ENCODE data around the gene ZMYND11. TPM values are rescaled to one million over a fixed set of nuclear protein-coding genes. Genes with fewer than 3 reads are reported as not detected.
A peak's percentile ranks its signal among the peaks of the same experiment; 100 is the strongest.

The ZMYND11 gene
- total and polyA plus RNA-seq, 2 donors (not counting 1 experiment from before 2014, with no cell fraction given), result 17.3 to 50.1 TPM

- Histone ChIP-seq H3K79me2 (ENCODE audit: control insufficient read depth, insufficient read depth, low read length) (no peaks in the 10 kb centered on the region), H3K4me3 (ENCODE audit: control extremely low read depth in 1 of 5, extremely low read depth in 1 of 5, insufficient read depth in 1 of 5, low read depth in 2 of 5, low read length in 4 of 5) (no peak overlapping the region), H3K27ac (ENCODE audit: low read length in 2 of 2) (no peak overlapping the region), H3K9ac (ENCODE audit: low read length) (no peak overlapping the region), H2AFZ (ENCODE audit: insufficient read depth, low read depth, low read length, poor library complexity, severe bottlenecking) (no peak overlapping the region), H3K27me3 (replicated peaks in 1 of 4; ENCODE audit: control extremely low read depth in 1 of 4, control insufficient read depth in 3 of 4, insufficient read depth in 4 of 4, low read length in 3 of 4) (no peaks in the 10 kb centered on the region), H3K36me3 (replicated peaks in 1 of 2; ENCODE audit: control extremely low read depth in 1 of 2, control insufficient read depth in 1 of 2, extremely low read depth in 1 of 2, insufficient read depth in 2 of 2, low read length in 1 of 2) (peaks cover 1 to 6% of the 10 kb centered on the region in 2 experiments), H3K4me1 (ENCODE audit: control insufficient read depth in 2 of 2, insufficient read depth in 2 of 2, low read length in 2 of 2) (no peaks in the 10 kb centered on the region), H4K20me1 (ENCODE audit: control insufficient read depth, insufficient read depth, low read length, poor library complexity, severe bottlenecking) (no peaks in the 10 kb centered on the region), H3K9me3 (ENCODE audit: control extremely low read depth in 1 of 3, control insufficient read depth in 2 of 3, insufficient read depth in 1 of 3, low read length in 2 of 3) (peaks cover 0 to 1% (median 0%) of the 10 kb centered on the region in 3 donors), H3K4me2 (replicated peaks; ENCODE audit: low read depth, low read length, poor library complexity, severe bottlenecking) (no peak overlapping the region)
- DNase-seq, result peak; percentile 26
- H3K9me3 Mint-ChIP-seq (ENCODE audit: insufficient read depth), result no peaks in the 10 kb centered on the region
- no peaks in the 10 kb centered on the region for H3K27me3 Mint-ChIP-seq
- no peak for ATAC-seq (ENCODE audit: low read depth)
- ChIA-PET CTCF (no interaction called here), POLR2A (no interaction called here)
- TF ChIP-seq CTCF (IDR thresholded peaks at IDR 0.05), result peak; percentile 62
- TF ChIP-seq EZH2 (IDR thresholded peaks at IDR 0.05; ENCODE audit: borderline replicate concordance, insufficient read depth, low read depth, low read length, poor library complexity, severe bottlenecking), result no peak
- H3K4me1 Mint-ChIP-seq, result peaks cover 7% of the 10 kb centered on the region
- no CpG with 5 or more reads among the region's 2 CpGs for WGBS (ENCODE audit: insufficient coverage)
- H3K4me3 Mint-ChIP-seq, result no peak overlapping the region
- no peak overlapping the region for H3K27ac Mint-ChIP-seq
- intact Hi-C loops (cut with micrococcal nuclease), result loop anchor here (1.0 kb wide), 2 partner anchors 178 to 333 kb away; no protein-coding TSS in a partner anchor
These were observed 43.0 kb downstream of the ZMYND11 start for GRCh38 chr10:178208-178607.

- Histone ChIP-seq H3K79me2 (ENCODE audit: control insufficient read depth, insufficient read depth, low read length) (no peaks in the 10 kb centered on the region), H3K27me3 (replicated peaks in 1 of 4; ENCODE audit: control extremely low read depth in 1 of 4, control insufficient read depth in 3 of 4, insufficient read depth in 4 of 4, low read length in 3 of 4) (no peaks in the 10 kb centered on the region), H3K36me3 (replicated peaks in 1 of 2; ENCODE audit: control extremely low read depth in 1 of 2, control insufficient read depth in 1 of 2, extremely low read depth in 1 of 2, insufficient read depth in 2 of 2, low read length in 1 of 2) (peaks cover 1 to 10% of the 10 kb centered on the region in 2 experiments), H2AFZ (ENCODE audit: insufficient read depth, low read depth, low read length, poor library complexity, severe bottlenecking) (no peak overlapping the region), H3K9me3 (ENCODE audit: control extremely low read depth in 1 of 3, control insufficient read depth in 2 of 3, insufficient read depth in 1 of 3, low read length in 2 of 3) (peaks cover 0 to 4% (median 1%) of the 10 kb centered on the region in 3 donors), H3K4me2 (replicated peaks; ENCODE audit: low read depth, low read length, poor library complexity, severe bottlenecking) (no peak overlapping the region), H3K4me3 (ENCODE audit: control extremely low read depth in 1 of 5, extremely low read depth in 1 of 5, insufficient read depth in 1 of 5, low read depth in 2 of 5, low read length in 4 of 5) (no peak overlapping the region), H3K4me1 (ENCODE audit: control insufficient read depth in 2 of 2, insufficient read depth in 2 of 2, low read length in 2 of 2) (no peaks in the 10 kb centered on the region), H3K9ac (ENCODE audit: low read length) (no peak overlapping the region), H3K27ac (ENCODE audit: low read length in 2 of 2) (no peak overlapping the region), H4K20me1 (ENCODE audit: control insufficient read depth, insufficient read depth, low read length, poor library complexity, severe bottlenecking) (no peaks in the 10 kb centered on the region)
- TF ChIP-seq CTCF (IDR thresholded peaks at IDR 0.05) (no peak), EZH2 (IDR thresholded peaks at IDR 0.05; ENCODE audit: borderline replicate concordance, insufficient read depth, low read depth, low read length, poor library complexity, severe bottlenecking) (no peak)
- ChIA-PET CTCF (no interaction called here), POLR2A (no interaction called here)
- ATAC-seq (ENCODE audit: low read depth) (no peak), DNase-seq (no peak)
- no peaks in the 10 kb centered on the region for H3K27me3 Mint-ChIP-seq
- H3K4me1 Mint-ChIP-seq, result peaks cover 7% of the 10 kb centered on the region
- H3K27ac Mint-ChIP-seq, result no peak overlapping the region
- H3K4me3 Mint-ChIP-seq, result no peak overlapping the region
- intact Hi-C loops (cut with micrococcal nuclease), result loop anchor here (1.0 kb wide), 2 partner anchors 178 to 333 kb away; no protein-coding TSS in a partner anchor
- no peaks in the 10 kb centered on the region for H3K9me3 Mint-ChIP-seq (ENCODE audit: insufficient read depth)
These were observed 43.5 kb downstream of the ZMYND11 start for GRCh38 chr10:178723-179122.
